ENCODE results near the gene ANKRD62.

The ANKRD62 gene

GRCh38 chr18:12093520-12094257, at the start of gene ANKRD62:
TSS of gene ANKRD62 (plus strand) at chr18:12093843. CDS start at chr18:12094018, 175 bp downstream.
- DNase-seq (ENCODE audit: low read depth): no peak

- DNase-seq (ENCODE audit: low read depth): no peak
Observed at GRCh38 chr18:12044591-12044990, 49.1 kb upstream of the ANKRD62 start.

- no peak for DNase-seq (ENCODE audit: low read depth)
Observed at GRCh38 chr18:12046046-12046750, 47.4 kb upstream of the ANKRD62 start.

- no peak for DNase-seq (ENCODE audit: low read depth)
Observed at GRCh38 chr18:12046751-12047335, 46.8 kb upstream of the ANKRD62 start.

- DNase-seq (ENCODE audit: low read depth): no peak
Observed at GRCh38 chr18:12048010-12048826, 45.4 kb upstream of the ANKRD62 start.

GRCh38 chr18:12048827-12049175, 44.8 kb upstream of the ANKRD62 start:
- DNase-seq (ENCODE audit: low read depth): no peak

- DNase-seq (ENCODE audit: low read depth): no peak
Observed at GRCh38 chr18:12049978-12050811, 43.4 kb upstream of the ANKRD62 start.

- no peak for DNase-seq (ENCODE audit: low read depth)
Observed at GRCh38 chr18:12052866-12053265, 40.8 kb upstream of the ANKRD62 start.

GRCh38 chr18:12053289-12053688, 40.4 kb upstream of the ANKRD62 start:
- DNase-seq (ENCODE audit: low read depth): no peak

- DNase-seq (ENCODE audit: low read depth): no peak
Observed at GRCh38 chr18:12056034-12056883, 37.4 kb upstream of the ANKRD62 start.

- no peak for DNase-seq (ENCODE audit: low read depth)
Observed at GRCh38 chr18:12056884-12057402, 36.7 kb upstream of the ANKRD62 start.

GRCh38 chr18:12057419-12058039, 36.1 kb upstream of the ANKRD62 start:
- no peak for DNase-seq (ENCODE audit: low read depth)

- DNase-seq (ENCODE audit: low read depth): no peak
Observed at GRCh38 chr18:12059334-12060181, 34.1 kb upstream of the ANKRD62 start.

- no peak for DNase-seq (ENCODE audit: low read depth)
Observed at GRCh38 chr18:12060182-12060870, 33.3 kb upstream of the ANKRD62 start.

- DNase-seq (ENCODE audit: low read depth): no peak
Observed at GRCh38 chr18:12061685-12062084, 32.0 kb upstream of the ANKRD62 start.

- DNase-seq (ENCODE audit: low read depth): no peak
Observed at GRCh38 chr18:12062974-12063373, 30.7 kb upstream of the ANKRD62 start.

- no peak for DNase-seq (ENCODE audit: low read depth)
Observed at GRCh38 chr18:12064086-12064763, 29.4 kb upstream of the ANKRD62 start.

- no peak for DNase-seq (ENCODE audit: low read depth)
Observed at GRCh38 chr18:12065397-12065796, 28.2 kb upstream of the ANKRD62 start.

Measured in activated T-cell treated with anti-CD3 and anti-CD28 coated beads for 48 hours (primary cell).